GM19395 (cell line): Measurements from ENCODE around the gene RBPJL.

Source experiments
- ATAC-seq: cut with Tn5 transposase; IDR thresholded peaks from one replicate; pipeline ENCODE4 v1.9.1; 2021; ENCODE audit warnings: mild to moderate bottlenecking, moderate library complexity; ENCODE audit not compliant: unreplicated experiment

RBPJL gene

GRCh38 chr20:45358282-45359068 is 51.8 kb downstream of the RBPJL start:
- no peak for ATAC-seq

- no peak for ATAC-seq
These were observed 52.4 kb downstream of the RBPJL start for GRCh38 chr20:45359069-45359405.

GRCh38 chr20:45359406-45360148 is 52.9 kb downstream of the RBPJL start:
- no peak for ATAC-seq

GRCh38 chr20:45361793-45362192 is 55.2 kb downstream of the RBPJL start:
- ATAC-seq = no peak

- ATAC-seq = peak; percentile 84
These were observed 56.4 kb downstream of the RBPJL start, which contains the start of gene SYS1 for GRCh38 chr20:45362804-45363610. SYS1 (plus strand) TSS chr20:45363156; CDS start chr20:45363532, 376 bp downstream.

- no peak for ATAC-seq
These were observed 57.2 kb downstream of the RBPJL start for GRCh38 chr20:45363611-45364492.

GRCh38 chr20:45365444-45365970 is 58.9 kb downstream of the RBPJL start:
- ATAC-seq = no peak

- no peak for ATAC-seq
These were observed 59.6 kb downstream of the RBPJL start for GRCh38 chr20:45366192-45366591.

- no peak for ATAC-seq
These were observed 60.0 kb downstream of the RBPJL start for GRCh38 chr20:45366631-45367030.

GRCh38 chr20:45367126-45367525 is 60.5 kb downstream of the RBPJL start:
- no peak for ATAC-seq
